HAP-1 (cell line): Measurements from ENCODE around the gene CRYBG2.
"Not testable (repeated sequence)": the region's sequence is repeated elsewhere in the genome, so short reads cannot be mapped to it uniquely, and the experiment has no call there.

ENCODE experiments used
- DNase-seq, 2 experiments: peaks; one replicate each; pipeline ENCODE4 v3.0.0-alpha.2; 2016 to 2020; ENCODE audit warnings: low spot score in 2 of 2
- H3K27me3 ChIP-seq: fragments of 250-450 bp; sonication (Bioruptor Pico); 2 replicates; pipeline ENCODE4 v1.5.1; 2020; ENCODE audit warnings: low read depth, mild to moderate bottlenecking, moderate library complexity
- H3K36me3 ChIP-seq: fragments of 250-450 bp; sonication (Bioruptor Pico); replicated peaks from 2 replicates; pipeline ENCODE4 v1.5.1; 2020; ENCODE audit warnings: mild to moderate bottlenecking
- H3K4me1 ChIP-seq: fragments of 250-450 bp; sonication (Bioruptor Pico); 2 replicates; pipeline ENCODE4 v1.5.1; 2020; ENCODE audit warnings: mild to moderate bottlenecking
- H3K4me3 ChIP-seq: fragments of 250-450 bp; sonication (Bioruptor Pico); 2 replicates; pipeline ENCODE4 v1.5.1; 2020; ENCODE audit warnings: mild to moderate bottlenecking, moderate library complexity
- H3K9me3 ChIP-seq: fragments of 250-450 bp; sonication (Bioruptor Pico); 2 replicates; pipeline ENCODE4 v1.5.1; 2020; ENCODE audit warnings: mild to moderate bottlenecking, moderate library complexity
- in situ Hi-C: fragments of 300-500 bp; cut with MboI; formaldehyde crosslinking; loops from 3 replicates; pipeline ENCODE4 v1.14.3; 2020; ENCODE audit warnings: low sequenced_read_pairs, inconsistent platforms, mixed read lengths

Gene CRYBG2

DNA sequence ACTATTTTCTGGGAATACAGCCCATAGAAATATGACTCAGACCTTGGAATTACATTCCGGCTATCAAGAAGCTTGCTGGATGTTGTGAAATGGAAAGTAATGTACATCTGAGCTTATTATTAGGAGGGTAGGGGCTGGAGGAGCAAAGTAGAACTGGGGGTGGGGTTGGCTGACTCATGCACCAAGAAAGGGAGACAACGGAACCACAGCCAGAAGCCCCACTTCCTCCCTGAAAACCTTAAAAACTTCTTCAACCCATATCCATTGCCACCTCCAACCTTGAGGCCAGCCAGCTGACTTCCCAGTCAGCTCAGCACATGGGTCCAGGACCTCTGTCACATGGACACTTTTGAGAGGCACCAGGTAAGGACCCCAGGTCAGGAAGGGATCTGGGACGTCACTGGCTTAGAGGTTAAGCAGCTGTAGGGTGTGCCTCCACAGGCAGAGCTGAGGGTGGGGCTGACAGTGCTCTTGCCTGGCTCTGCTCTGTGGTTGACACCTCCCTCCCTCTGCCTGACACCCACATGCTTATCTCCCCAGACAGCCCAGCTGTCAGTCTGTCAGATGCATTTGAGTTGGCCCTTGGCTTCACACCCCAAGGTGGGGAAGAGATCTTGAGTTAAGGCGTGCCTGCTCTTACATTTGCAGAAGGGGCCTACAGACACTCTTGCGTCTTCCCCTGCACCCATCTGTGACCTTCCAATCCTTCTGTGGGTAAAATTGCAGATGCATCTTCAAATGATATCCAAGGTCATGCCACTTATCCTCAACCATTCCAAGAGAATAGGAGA lies 24.4 kb upstream of the CRYBG2 start:
- no peak overlapping the region for H3K4me3 ChIP-seq
- no peaks in the 10 kb centered on the region for H3K9me3 ChIP-seq
- H3K27me3 ChIP-seq: 0 out of 2 replicates have a peak, but pooled peaks cover 2% of the 10 kb centered on the region
- H3K4me1 ChIP-seq: no peaks in the 10 kb centered on the region
- in situ Hi-C loops: no loop called here
- H3K36me3 ChIP-seq: no peaks in the 10 kb centered on the region
- no peak for DNase-seq

DNA sequence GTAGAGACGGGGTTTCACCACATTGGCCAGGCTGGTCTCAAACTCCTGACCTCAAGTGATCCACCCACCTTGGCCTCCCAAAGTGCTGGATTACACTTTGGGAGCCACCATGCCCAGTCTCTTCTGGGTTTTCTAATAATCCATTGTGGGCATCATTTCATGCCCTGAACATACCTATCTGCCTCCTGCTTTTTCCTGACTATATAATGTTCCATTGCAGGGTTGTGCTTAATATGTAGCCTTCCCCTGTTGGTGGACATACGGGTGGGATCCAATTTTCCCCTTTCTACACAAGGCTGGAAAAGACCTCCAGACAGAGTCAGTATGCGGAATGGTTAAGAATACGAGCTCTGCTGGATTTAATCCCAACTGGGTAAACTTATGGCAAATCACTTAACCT lies 22.1 kb upstream of the CRYBG2 start:
- Histone ChIP-seq H3K36me3 (no peaks in the 10 kb centered on the region), H3K9me3 (no peaks in the 10 kb centered on the region), H3K27me3 (0 out of 2 replicates have a peak, but pooled peaks cover 2% of the 10 kb centered on the region), H3K4me1 (no peaks in the 10 kb centered on the region), H3K4me3 (no peak overlapping the region)
- in situ Hi-C loops: no loop called here
- no peak for DNase-seq

DNA sequence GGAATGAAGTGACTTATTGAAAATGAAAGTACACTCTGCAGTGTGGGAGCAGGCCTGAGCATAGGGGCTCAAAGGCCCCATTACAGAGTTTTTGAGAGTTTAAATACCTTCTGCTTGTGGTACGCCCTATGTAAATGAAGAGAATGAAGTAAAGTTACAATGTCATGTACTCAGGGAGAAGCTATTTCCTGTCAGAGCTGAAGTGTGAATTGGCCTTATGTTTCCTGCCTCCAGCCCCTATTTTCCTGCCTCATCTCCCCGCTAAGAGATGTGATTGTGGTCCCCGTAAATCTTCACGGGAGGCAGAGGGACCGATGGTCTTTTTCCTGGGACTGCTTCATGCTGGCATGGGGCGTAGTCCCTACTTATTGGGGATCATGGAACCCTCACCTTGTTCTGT lies 21.2 kb upstream of the CRYBG2 start:
- no peaks in the 10 kb centered on the region for H3K4me1 ChIP-seq
- H3K36me3 ChIP-seq: no peaks in the 10 kb centered on the region
- H3K27me3 ChIP-seq: 0 out of 2 replicates have a peak, but pooled peaks cover 2% of the 10 kb centered on the region
- no peaks in the 10 kb centered on the region for H3K9me3 ChIP-seq
- no peak overlapping the region for H3K4me3 ChIP-seq
- DNase-seq: no peak
- in situ Hi-C loops: no loop called here

DNA sequence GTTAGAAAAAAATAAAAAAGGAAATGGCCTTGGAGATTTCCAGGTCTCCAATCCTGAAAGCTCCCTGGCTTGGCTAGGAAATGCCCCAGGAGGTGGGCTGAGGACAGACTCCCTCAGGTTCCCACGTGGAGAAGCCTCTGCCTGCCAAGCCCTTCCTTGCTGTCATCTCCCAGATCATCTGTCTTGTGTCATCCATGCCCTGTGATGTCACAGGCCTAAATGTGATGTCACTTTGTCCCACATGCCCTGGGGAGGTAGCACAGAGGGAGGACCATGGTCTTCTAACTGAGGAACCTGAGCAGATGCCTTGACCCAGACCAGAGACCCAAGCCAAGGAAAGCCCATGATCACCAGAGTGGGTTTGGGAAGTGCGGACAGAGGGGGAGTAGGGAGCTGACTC lies 20.4 kb upstream of the CRYBG2 start:
- H3K9me3 ChIP-seq, DNase-seq, H3K27me3 ChIP-seq, H3K4me3 ChIP-seq, H3K4me1 ChIP-seq, in situ Hi-C loops, H3K36me3 ChIP-seq: not testable (repeated sequence)

DNA sequence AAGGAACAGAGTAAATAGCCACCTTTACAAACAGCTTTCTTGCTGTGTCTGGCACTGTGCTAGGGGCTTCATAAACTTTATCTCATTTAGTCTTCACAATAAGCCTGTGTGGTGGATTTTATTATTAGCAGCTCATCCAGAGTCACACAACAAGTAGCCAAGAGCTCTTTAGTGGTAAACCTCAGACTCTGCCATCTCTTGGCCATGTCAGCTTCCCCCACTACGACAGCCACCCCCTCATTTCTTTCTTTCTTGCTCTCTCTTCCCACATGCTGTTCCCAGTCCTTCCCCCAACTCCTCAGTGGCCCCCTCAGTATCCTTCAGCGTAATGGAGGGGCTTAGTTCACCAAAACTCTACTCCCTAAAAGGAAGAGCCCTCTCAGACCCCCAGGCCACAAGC lies 19.9 kb upstream of the CRYBG2 start:
- H3K9me3 ChIP-seq: no peaks in the 10 kb centered on the region
- DNase-seq: no peak
- in situ Hi-C loops: no loop called here
- H3K27me3 ChIP-seq: 0 out of 2 replicates have a peak, but pooled peaks cover 2% of the 10 kb centered on the region
- H3K4me1 ChIP-seq: no peaks in the 10 kb centered on the region
- no peak overlapping the region for H3K4me3 ChIP-seq
- no peaks in the 10 kb centered on the region for H3K36me3 ChIP-seq

DNA sequence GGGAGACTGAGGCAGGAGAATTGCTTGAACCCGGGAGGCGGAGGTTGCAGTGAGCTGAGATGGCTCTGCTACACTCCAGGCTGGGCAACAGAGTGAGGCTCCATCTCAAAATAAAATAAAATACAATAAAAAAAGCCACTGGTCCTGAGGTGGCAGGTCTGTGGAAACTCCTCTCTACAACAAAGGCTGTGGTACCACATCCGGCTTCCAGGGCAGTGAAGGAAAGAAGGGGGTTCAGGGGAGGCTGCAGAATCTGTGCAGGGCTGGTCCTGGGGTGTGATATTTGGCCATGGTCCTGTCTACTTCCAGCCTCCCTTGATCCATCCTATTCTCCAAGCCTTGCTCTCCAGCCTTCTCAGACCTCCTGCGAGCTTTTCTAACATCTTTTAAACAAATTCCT lies 19.4 kb upstream of the CRYBG2 start:
- in situ Hi-C loops: no loop called here
- H3K27me3 ChIP-seq: 0 out of 2 replicates have a peak, but pooled peaks cover 2% of the 10 kb centered on the region
- H3K36me3 ChIP-seq: no peaks in the 10 kb centered on the region
- no peak overlapping the region for H3K4me3 ChIP-seq
- no peak for DNase-seq
- no peaks in the 10 kb centered on the region for H3K4me1 ChIP-seq
- no peaks in the 10 kb centered on the region for H3K9me3 ChIP-seq

DNA sequence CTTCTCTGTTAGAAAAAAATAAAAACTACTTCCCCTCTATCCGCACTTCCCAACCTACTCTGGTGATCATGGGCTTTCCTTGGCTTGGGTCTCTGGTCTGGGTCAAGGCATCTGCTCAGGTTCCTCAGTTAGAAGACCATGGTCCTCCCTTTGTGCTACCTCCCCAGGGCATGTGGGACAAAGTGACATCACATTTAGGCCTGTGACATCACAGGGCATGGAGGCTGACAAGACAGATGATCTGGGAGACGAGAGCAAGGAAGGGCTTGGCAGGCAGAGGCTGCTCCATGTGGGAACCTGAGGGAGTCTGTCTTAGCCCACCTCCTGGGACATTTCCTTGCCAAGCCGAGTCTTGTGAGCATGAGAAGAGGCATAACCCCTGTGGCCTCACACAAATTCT lies 18.7 kb upstream of the CRYBG2 start, which contains the start of gene ZNF683:
Gene ZNF683, minus strand, starts transcription at position 140 of the 400 bp plus-strand sequence. CDS start 4,179 bp downstream, outside the sequence.
- H3K27me3 ChIP-seq, H3K4me3 ChIP-seq, H3K36me3 ChIP-seq, H3K9me3 ChIP-seq, DNase-seq, in situ Hi-C loops, H3K4me1 ChIP-seq: not testable (repeated sequence)

DNA sequence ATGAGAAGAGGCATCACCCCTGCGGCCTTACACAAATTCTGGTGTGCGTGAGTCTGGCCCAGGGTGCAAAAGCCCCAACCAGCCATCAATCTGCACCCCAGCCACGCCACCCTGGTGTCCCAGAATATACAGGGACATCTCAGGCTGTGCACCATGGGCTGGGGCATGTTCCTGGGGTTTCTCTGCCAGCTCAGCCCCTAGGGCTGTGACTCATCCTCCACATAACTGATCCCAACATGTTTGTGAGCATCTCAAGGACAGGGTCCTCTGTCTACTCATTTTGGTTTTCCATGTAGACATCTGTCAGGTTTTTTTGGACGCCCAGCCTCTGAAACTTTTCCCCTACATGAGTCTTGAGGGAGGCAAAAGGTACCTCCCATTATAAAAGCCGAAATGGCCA lies 18.1 kb upstream of the CRYBG2 start:
- Histone ChIP-seq H3K9me3 (no peaks in the 10 kb centered on the region), H3K27me3 (0 out of 2 replicates have a peak, but pooled peaks cover 2% of the 10 kb centered on the region), H3K36me3 (no peaks in the 10 kb centered on the region), H3K4me1 (no peaks in the 10 kb centered on the region), H3K4me3 (no peak overlapping the region)
- in situ Hi-C loops: no loop called here
- no peak for DNase-seq

DNA sequence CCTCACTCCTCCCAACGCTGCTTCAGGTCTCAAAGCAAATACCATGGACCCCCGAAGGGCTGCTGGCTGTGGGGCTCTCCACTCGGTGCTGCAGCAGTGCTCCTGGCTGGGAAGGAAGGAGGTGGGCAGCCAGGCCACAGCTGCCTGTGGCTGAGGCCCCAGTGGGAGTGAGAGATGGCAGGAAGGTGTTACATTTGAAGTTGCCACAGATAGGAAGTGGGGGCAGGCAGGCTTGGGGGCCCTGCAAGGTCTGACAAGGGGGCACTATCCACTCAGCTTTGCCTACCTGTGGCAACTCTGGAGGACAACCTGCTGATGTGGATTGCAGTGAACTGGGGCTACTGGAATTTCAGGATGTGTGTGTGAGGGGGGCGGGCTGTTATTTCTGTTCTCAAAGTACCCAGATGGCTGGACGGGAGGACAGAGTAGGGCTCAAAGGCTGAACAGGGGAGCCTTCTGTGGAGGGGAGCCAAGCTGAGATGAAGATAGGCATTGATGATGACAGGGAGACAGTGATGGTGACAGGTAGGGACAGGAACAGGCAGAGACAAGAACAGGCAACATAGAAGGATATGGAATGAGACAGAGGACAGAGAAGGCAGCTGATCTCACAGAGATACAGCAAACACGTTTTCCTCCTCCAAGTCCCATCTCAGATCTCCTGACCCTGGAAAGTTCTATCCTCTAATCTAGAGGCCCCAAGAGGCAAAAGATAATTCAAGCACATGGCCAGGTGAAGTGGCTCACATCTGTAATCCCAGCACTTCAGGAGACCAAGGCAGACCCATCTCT lies 16.9 kb upstream of the CRYBG2 start:
- in situ Hi-C loops: no loop called here
- Histone ChIP-seq H3K27me3 (0 out of 2 replicates have a peak, but pooled peaks cover 2% of the 10 kb centered on the region), H3K4me3 (no peak overlapping the region), H3K4me1 (no peaks in the 10 kb centered on the region), H3K9me3 (no peaks in the 10 kb centered on the region), H3K36me3 (no peaks in the 10 kb centered on the region)
- DNase-seq: no peak

DNA sequence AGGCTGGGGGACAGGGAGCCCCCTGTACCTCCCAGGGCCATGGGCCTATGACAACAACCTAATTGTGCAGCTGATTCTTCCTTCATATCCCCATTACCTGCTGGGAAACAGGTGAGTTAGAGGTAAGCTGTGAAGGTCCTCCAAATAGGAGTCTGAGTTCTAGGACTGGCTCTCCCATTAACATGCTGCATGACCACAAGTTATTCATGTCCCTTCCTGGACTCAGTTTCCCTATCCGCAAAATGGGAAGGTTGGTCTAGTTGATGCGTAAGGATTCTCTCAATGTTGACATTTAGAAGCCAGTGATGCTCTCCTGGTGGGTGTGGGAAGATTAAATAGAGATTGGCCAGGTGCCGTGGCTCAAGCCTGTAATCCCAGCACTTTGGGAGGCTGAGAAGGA lies 14.6 kb upstream of the CRYBG2 start:
- H3K27me3 ChIP-seq: 0 out of 2 replicates have a peak, but pooled peaks cover 2% of the 10 kb centered on the region
- H3K36me3 ChIP-seq: no peaks in the 10 kb centered on the region
- DNase-seq: no peak
- H3K9me3 ChIP-seq: no peaks in the 10 kb centered on the region
- no peaks in the 10 kb centered on the region for H3K4me1 ChIP-seq
- H3K4me3 ChIP-seq: no peak overlapping the region
- in situ Hi-C loops: no loop called here

DNA sequence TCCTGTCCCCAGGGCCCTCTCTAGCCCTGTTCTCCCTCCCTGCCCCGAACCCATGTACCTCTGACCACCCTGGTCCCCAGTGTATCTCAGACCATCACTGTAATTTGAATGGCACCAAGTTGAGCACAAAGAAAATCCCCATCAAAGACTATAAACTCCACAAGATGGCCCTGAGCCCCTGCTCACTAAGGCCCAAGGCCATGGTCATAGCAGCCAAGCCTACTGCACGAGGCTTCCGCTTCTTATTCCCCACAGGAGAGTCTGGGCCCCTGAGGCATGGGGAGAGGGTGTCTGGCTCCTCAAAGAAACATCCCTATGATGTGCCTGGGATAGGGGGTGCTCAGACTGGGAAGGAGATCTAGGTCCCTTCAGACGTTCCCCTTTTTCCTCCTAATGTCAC lies 14.1 kb upstream of the CRYBG2 start:
- in situ Hi-C loops: no loop called here
- H3K4me3 ChIP-seq: no peak overlapping the region
- H3K9me3 ChIP-seq: no peaks in the 10 kb centered on the region
- H3K36me3 ChIP-seq: no peaks in the 10 kb centered on the region
- DNase-seq: no peak
- no peaks in the 10 kb centered on the region for H3K4me1 ChIP-seq
- H3K27me3 ChIP-seq: no peaks in the 10 kb centered on the region

DNA sequence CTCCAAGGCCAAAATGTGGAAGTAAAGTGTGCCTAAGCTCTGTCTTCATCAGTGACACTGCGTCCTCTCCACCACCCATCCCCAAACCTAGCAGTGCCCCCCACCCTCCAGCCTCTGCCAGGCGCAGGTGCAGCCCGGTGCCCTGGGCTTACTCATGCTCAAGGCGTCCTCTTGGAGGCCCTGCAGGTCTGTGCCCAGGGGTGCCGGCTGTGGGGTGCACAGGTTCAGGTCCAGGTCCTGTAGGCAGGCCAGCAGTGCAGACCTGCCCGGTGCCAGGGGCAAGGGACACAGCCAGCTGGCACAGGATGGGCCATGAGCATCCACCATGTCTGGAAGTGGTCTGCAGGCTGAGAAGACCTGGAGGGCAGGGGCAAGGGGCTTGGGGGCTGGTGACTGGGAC lies 13.5 kb upstream of the CRYBG2 start:
- no peaks in the 10 kb centered on the region for H3K27me3 ChIP-seq
- H3K4me1 ChIP-seq: no peaks in the 10 kb centered on the region
- in situ Hi-C loops: no loop called here
- DNase-seq: no peak
- H3K9me3 ChIP-seq: no peaks in the 10 kb centered on the region
- no peak overlapping the region for H3K4me3 ChIP-seq
- no peaks in the 10 kb centered on the region for H3K36me3 ChIP-seq

DNA sequence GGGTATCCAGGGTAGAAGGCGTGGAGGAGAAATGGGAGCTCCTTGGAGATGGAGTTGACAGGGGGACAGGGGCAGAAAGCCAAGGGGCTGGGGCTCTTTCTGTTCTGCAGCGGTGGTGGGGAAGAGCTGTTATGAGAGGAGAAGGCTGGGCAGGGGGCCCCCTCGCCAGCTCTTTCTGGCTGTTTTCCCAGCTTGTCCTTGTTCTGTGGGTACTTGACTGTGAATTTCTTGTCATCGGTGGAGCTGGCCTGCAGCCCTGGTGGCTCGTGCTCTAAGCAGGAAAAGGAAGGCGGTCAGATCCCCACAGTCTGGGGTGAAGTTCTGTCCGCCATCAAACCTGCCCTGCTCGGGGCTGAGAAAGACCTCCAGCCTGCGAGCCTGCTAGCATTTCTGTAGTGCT lies 11.0 kb upstream of the CRYBG2 start:
- H3K4me3 ChIP-seq: no peak overlapping the region
- no peaks in the 10 kb centered on the region for H3K9me3 ChIP-seq
- H3K27me3 ChIP-seq: no peaks in the 10 kb centered on the region
- no peaks in the 10 kb centered on the region for H3K36me3 ChIP-seq
- DNase-seq: no peak
- H3K4me1 ChIP-seq: no peaks in the 10 kb centered on the region
- in situ Hi-C loops: no loop called here
